Stimulated activated CD4-positive, alpha-beta T cell treated with anti-CD3 and anti-CD28 coated beads, Interleukin-12 subunit alpha, Interleukin-12 subunit beta, amount 100 ng/mL, for 24 hours (primary cell): ENCODE results near the gene GRIK2.

ENCODE experiments used
- DNase-seq, 2 experiments: peaks; one replicate each; pipeline ENCODE4 v3.0.0-alpha.2; 2020; ENCODE audit warnings: low read depth in 2 of 2

The GRIK2 gene

DNA sequence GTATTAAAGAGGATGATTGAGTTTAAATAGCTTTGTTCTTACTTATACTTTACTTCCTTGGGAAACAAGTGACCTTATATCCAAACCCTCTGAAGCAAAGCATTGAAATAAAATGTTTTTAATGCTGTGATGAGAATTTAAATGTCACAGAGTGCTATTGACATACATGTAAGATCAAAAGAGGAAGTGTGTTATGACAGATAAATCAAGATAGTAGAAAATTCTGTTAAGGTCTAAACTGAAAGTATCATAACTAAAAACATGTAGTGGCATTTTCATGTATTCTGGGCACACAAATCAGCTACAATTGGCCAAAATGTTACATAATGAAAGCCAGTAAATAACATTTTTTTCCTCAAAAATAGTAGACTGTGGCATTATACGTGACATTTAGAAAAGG is 318.0 kb downstream of the GRIK2 start:
- DNase-seq = no peak

DNA sequence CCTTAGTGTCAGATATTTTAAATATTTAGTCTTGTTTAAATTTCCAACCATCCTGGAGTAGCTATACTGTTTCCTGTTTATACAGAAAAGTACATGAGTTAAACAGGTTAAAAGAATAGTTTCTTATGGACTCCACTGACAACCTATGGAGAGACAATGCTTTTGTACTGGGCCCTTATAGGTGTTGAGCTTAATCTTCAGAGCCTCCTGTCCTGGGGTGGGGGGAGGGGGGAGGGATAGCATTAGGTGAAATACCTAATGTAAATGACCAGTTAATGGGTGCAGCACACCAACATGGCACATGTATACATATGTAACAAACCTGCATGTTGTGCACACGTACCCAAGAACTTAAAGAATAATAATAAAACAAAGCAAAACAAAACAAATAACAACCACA is 322.9 kb downstream of the GRIK2 start:
- no peak for DNase-seq

DNA sequence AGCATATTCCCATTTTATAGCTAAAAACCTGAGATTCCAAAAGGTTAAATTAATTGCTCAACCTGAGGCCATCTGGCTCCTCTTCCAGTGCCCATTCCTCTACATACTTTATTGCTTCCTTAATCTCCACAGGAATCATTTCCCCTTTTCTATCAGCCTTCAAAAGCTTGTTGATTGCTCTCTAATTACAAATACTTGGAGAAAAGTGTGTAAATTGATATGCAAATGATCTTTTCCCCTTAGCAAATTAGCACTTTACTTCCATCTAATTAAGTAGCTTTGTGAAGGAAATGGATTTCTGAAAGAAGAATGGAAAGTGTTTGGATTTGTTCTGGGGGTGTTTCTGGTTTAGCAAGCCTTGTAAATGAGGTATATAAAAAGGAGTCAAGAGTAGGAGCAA is 323.3 kb downstream of the GRIK2 start:
- DNase-seq = no peak

DNA sequence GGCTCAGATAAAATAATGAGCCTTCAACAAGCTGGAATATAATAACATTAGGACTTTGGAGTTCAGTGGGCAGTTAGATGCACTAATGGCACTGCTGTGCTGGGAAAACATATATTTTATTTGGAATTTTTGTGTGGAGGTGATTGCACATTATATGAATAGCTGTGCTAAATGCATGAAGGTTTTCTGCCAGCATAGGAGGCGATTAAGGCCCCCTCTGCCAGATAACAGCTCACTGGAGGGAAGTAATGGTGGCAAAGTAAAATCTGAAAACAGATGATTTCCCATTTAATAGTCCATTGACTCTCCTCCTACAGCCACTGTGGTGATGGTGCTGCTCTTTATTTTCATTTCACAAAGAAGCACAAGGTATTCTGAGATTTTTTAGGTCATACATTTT is 326.0 kb downstream of the GRIK2 start:
- DNase-seq = no peak

DNA sequence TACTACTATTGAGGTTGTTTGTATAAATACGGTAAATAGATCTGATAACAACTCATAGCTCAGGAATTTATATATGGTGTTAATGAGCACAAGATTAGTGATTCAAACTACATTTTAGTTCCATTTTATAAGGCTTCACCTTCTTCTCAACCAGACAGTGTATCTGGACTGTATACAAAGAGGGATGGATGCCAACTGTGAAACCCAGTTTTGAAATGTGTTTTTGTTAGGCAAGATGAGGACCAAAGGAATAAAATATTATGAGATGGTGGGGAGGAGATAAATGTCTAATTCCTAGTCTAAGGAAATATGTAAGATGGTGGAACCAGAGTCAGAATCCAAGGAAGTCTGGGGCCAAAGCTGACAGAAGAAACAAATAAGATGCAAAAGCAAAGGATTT is 329.0 kb downstream of the GRIK2 start:
- DNase-seq = no peak

DNA sequence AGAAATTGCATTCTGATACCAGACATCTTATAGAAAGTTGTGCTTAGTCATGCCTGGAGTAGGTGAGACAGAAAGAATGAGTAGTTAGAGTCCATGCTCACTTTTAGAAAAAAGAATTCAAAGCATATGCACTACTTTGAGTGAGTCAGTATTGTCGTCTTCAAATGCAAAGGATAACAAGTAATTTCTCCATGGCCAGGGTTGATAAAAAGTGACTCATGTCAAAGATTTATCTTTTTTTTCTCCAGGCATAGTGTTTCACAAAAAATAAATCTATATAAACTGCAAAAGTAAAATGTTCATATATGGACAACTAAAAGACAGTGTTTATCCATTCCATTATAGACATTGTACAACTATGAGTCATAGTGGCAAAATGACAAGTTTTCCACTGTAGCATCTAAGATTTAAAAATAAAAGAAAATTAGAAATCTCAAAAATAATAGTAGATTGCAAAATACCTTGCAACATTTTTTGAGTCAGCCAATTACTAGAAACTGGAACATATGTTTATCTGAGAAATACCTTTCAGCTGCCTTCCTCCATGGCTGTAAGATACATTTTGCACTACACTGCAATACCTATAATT is 329.6 kb downstream of the GRIK2 start:
- no peak for DNase-seq

DNA sequence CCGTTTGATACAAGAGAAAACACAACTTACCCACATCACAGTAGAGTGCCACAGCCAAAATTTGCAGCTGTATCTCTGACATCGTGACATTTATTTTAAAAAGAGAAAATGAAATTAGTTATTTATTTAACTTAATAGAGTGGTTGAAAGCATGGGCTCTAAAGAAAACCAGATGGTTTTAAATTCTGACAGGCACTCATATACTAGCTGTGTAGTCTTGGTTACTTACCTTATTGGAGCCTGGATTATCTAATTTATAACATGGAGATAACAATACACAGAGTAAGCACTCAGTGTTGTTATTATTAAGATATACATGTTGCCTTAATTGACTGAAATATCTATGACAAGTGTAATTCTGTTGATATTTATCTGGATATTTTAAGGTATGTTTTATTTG is 334.9 kb downstream of the GRIK2 start:
- no peak for DNase-seq

DNA sequence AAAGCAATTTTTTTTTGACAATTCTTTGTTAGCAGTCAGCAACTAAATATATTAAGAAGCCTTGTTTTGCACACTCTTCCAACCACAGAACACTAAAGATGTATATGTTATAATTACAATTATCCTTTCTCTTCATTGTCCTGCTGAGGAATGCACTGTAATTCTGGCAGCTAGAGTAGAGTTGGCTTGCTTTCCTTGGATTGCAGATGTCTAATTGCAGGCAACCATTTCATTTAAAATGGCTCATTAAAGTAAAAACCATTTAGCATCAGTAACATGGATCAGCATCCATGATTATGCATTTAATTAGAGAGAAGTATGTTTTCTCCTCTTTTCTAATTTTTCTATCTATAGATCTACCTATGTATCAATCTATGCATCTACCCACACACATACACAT is 335.4 kb downstream of the GRIK2 start:
- DNase-seq = no peak

DNA sequence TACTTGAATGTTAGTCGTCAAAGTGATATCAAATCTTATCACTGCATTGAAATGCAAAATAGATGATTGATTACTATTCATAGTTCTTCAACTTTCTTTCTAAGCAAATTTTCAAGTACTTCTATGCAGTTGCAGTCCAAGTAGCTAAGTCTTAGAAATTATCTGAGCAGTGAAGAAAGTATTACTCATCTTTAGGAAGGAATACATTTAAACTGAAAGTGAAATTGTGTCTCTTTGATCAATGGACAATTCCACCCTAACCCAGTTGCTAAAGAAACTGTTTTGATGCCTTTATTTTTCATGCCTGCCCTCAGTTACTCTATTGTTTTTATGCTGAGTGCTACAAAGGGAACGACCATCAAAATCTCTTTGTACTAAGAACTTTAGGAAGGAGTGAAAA is 337.4 kb downstream of the GRIK2 start:
- DNase-seq = no peak

DNA sequence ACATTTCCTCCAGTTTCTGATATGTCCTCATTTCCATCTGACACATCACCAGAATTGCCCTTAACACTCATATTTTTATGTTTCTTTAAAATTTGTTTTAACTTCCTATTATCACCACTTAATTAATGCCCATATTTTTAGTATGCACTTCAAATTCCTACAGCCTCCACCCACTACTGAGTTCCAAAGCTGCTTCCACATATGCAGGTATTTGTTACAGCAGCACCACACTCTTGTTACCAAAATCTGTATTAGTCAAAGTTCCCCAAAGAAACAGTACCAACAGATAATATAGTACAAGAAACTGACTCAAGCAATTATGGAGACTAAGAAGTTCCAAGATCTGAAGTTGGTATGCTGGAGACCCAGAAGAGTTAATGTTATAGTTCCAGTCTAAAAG is 340.4 kb downstream of the GRIK2 start:
- DNase-seq = no peak

DNA sequence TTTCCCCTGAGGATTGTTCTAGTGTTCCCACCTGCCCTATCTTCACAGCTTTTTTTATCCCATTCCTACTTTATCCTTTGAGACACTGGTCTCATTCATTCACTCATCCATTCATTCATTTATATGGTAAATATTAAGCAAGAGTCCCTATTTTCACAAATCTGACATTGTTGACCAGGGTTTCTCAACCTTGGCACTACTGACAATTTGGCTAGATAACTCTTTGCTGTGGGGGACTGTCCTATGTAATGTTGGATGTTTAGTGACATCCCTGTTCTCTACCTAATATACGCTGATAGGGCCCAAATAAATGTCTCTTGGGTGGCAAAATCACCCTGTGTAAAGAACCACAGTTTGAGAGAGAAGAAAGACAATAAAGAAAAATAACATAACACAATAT is 345.0 kb downstream of the GRIK2 start:
- DNase-seq = no peak

DNA sequence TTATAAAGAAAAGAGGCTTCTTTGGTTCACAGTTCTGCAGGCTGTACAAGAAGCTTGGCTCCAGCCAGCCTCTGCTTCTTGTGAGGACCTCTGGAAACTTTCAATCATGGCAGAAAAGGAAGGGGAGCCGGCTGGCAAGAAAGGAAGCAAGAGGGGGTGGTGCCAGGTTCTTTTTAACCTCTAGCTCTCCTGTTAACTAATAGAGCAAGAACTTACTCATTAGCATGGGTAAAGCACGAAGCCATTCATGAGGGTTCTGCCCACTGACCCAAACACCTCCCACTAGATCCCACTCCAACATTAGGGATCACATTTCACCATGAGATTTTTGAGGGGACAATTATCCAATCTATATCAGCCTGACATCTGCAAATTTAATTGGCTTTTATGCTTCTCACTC is 347.1 kb downstream of the GRIK2 start:
- no peak for DNase-seq

DNA sequence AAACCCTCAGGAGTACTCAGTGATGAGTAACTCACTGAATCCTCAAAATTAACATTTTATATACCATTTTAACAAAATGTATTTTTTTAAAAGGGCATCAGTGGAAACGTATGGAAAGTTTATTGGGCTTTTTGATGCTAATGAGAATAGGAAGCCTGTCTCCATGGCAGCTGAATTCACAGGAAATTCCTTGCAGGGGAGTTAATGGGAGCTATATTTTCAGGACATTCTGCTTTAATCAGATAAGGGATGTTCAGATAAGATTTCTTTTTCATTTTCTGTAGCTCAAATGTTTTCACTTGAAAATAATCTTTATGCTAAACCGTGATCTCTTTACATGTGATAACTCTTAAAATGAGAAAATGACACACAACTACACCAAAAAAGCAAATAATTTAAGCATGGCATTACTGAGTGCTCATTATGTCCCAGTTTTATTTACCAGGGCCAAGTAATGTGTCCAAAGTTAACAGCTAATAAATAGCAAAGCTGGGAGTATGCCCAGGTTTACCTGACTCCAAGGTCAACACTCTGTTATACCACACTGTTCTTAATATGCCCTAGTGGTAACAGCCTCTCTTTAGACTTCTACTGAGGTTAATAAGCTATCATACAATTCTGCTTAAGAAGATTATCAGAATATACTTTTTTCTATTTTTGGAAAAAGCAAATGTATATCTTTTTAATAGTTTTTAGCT is 348.1 kb downstream of the GRIK2 start:
- DNase-seq = no peak

DNA sequence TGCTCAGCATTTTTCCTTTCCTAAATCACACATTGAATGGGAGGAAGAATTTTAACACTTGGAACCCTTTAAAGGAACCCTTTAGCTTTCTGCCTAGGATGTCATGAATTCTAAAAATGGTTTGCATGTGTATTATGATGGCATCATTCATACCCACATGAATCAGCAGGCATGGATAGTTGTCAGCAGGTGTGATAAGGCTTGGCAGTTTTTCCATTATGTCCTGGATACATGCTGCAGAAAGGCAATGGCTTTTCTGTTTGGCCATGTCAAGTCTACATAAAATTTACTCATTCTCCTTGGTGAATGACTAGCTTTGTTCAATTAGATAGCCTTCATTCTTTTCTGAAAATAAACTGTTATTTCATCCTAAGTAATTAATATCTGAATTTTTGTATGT is 353.7 kb downstream of the GRIK2 start:
- no peak for DNase-seq

DNA sequence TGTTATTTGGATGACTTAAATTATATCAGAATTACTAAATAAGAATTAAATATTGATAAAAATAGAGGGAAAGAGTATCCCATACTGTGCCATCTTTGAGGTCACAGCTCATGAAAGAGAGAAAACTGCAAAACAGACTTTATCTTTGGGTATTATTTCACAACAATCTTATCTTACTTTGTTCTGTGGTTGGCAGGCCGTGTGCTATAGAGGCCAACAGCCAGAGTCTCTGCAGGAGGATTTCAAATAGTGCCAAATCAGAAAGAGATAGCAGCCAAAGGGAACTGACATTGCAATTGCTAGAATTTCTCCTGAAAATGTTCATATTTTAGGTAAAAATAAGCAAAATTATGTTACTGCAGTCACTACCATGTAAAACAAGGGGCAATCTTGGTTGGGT is 354.2 kb downstream of the GRIK2 start:
- DNase-seq = no peak

DNA sequence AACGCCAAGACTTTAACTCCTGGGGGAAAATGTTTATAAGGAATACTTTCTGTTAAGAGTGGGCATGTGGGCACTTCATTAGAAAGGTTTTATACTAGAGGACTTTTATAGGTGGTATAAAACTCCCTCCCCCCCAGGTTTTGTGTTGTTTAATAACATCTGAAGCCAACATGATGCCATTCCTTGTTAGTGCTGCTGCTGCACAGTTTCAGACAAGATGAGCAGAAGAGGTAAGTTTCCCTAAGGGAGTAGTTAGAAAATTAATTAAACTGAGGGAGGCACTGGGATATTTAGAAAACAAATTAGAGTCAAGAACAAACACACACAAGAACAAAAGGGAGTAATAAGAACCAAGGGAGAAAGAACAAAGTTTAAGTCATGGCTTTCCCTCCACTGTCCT is 362.4 kb downstream of the GRIK2 start:
- DNase-seq = no peak

DNA sequence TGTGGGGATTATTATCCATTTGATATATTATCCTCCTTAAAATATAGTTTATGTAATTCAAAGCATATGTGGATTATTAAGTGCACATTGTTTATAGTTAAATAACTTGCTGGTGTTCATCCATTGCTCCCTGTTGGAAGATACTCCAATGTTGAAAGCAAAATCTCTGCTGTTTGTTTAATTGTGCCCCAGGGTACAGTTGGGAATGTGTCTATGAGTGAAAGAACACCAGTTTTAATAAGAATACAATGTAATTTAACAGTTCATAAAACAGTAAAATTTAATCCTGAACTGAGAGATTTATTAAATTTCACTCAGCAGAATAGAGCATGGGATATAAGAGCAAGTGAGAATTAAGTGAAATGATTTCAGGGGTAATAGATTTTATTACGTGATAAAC is 364.9 kb downstream of the GRIK2 start:
- no peak for DNase-seq

DNA sequence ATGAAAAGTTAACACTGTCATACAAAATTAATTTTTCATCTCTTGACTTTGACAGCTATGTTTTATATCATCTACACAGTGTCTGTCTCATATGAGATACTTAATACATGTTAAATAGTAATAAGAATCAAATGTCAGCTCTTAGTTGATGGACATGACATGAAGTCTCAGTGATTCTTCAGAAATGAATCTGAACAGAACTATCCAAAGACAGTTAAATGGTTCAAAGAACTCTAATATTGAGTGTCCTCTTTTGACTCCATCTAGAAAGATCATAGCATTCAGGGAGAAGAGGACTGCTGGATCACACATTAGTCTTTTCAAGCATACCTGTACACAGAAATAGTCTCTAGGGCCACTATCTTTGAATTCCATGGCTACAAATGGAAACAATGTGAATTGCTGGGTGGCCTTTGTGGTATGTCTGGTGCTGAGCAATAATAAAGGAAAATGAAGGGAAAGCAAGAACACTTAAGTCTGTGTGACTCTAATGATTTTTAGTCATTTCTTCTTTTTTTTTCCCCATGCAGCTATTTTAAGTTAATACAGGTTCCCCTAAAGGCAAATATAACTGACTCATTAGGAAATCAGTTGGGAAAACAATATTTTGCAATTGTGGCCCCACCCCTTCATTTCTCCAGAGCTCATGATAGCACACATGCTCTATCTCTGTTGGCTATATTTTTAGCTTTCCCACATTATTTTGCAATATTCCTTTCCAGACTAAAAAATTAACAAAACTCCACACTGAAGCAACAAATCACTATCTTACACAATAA is 367.5 kb downstream of the GRIK2 start:
- no peak for DNase-seq

DNA sequence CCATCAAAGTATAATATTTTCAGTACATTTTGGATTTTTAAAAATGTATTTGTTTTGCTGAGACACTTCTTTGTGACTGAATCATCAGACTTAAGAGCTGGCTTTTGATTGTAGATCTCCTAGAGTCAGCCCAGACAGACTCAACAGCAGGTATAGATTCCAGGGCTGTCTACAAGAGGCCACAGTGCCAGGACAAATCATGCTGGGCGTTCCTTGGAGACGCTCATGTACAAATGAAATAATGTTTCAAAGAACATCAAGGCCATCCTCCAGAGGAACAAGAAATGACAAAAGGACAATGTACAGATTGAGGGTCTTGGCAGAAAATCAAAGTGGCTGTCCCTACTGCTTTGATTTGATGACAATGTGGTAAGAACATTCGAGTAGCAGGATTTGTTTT is 369.3 kb downstream of the GRIK2 start:
- DNase-seq = no peak

DNA sequence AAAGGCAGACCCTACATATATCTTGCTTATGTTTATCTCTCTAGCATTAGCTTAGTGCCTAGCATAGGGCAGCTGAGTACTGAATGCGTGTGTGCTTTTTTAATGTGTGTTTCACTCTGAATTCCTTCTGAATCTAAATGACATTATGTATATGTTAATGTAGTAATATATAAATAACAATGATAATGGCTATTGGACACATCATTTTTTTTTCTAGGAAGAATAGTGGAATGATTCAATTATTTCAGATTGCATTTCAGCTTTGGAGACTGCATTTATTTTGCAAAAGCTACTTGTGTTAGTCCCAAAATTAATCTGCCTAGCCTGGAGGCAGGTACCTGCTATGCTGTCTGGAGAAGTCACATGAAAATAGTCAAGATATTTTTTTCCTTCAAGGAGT is 371.8 kb downstream of the GRIK2 start:
- no peak for DNase-seq

DNA sequence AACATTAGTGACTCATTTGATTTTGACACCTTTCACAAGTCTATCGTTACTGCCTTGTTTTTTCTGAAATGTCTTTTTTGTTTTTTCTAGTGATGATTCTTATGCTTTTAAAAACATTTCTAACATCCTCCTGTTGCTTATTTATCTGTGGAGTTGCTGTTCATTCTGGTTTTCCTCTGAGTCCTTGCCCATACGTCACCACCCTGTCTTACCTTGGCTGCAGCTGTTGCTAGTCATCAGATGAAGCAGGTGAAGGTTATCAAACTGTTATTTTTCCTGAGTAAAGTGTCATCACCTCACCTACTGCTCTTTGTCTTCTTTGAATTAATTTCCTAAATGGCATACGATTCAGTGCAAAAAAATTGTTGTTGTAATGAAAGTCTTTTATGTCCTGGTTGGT is 376.6 kb downstream of the GRIK2 start:
- DNase-seq = no peak

DNA sequence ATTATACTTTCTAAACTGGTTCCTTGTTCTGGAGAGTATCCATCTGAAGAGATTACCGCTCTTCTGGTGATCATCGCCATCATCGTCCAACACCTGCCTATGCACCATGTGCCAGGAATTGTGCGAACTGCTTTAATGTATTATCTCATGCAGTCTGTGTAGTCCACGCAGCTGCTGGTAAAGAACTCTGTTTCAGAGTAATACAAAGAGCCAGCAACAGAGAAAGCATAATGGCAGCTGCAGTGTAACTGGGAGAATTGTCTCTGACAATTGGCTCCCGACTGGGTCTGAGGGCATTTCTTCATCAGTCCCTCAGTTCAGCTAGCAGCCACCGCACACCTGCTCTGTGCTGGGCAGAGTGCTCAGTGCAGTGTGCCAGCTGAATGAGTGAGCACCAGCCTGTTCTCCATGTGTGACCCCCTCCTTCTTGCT is 383.4 kb downstream of the GRIK2 start:
- DNase-seq = no peak

DNA sequence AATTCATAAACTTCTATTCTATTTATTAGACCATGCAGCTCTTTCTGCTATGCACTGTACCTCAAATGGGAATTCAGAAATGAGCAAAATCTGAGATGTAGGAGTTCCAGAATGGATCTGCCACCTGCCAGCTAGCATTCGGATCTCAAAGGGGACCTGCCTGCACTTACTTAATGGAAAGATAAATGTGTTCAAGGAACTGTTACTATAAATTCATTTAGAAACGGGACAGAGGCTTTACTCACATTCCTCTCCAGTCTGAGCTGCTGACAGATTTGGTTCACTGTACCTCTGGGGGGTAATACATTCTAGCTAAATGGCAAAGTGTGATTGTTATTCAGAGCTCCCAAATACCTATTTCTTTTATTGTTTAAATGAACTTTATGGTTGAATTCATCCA is 384.1 kb downstream of the GRIK2 start:
- DNase-seq = no peak
